Activated CD4-positive, CD25-positive, alpha-beta regulatory T cell (primary cell): ENCODE results near the gene HMCES.
"Not testable (repeated sequence)": the region's sequence is repeated elsewhere in the genome, so short reads cannot be mapped to it uniquely, and the experiment has no call there.

Experiments
- DNase-seq, 4 experiments: peaks; one replicate each; lab custom pipeline; 2025; lab: John Stamatoyannopoulos, UW

Gene HMCES

GRCh38 chr3:129346695-129347457 lies 68.2 kb downstream of the HMCES start:
- DNase-seq = no peak

GRCh38 chr3:129347458-129347845 lies 68.8 kb downstream of the HMCES start:
- no peak for DNase-seq

- DNase-seq = no peak
Observed at GRCh38 chr3:129348734-129349133, 70.1 kb downstream of the HMCES start.

- not testable (repeated sequence) for DNase-seq
Observed at GRCh38 chr3:129349169-129349568, 70.5 kb downstream of the HMCES start.

- DNase-seq = no peak
Observed at GRCh38 chr3:129349791-129350190, 71.1 kb downstream of the HMCES start.

GRCh38 chr3:129352045-129352444 lies 73.4 kb downstream of the HMCES start:
- no peak for DNase-seq

GRCh38 chr3:129352650-129353588 lies 74.2 kb downstream of the HMCES start:
- DNase-seq = no peak

GRCh38 chr3:129353589-129353941 lies 74.9 kb downstream of the HMCES start:
- no peak for DNase-seq
